Parathyroid adenoma (tissue), 2 donors: ENCODE data around the gene SLC39A3.
"Not testable (repeated sequence)": the region's sequence is repeated elsewhere in the genome, so short reads cannot be mapped to it uniquely, and the experiment has no call there.

Source experiments
- H2AFZ ChIP-seq: fragments of 300-600 bp; sonication (generic); one replicate; pipeline ENCODE4 v1.7.0; 2017; ENCODE audit warnings: antibody characterized with exemption, mild to moderate bottlenecking
- H3K27ac ChIP-seq: fragments of 300-600 bp; sonication (generic); one replicate; pipeline ENCODE4 v1.7.0; 2017
- H3K27me3 ChIP-seq: fragments of 300-600 bp; sonication (generic); one replicate; pipeline ENCODE4 v1.7.0; 2017; ENCODE audit warnings: low read length; ENCODE audit not compliant: control insufficient read depth, insufficient read depth
- H3K36me3 ChIP-seq: fragments of 300-600 bp; sonication (generic); one replicate; pipeline ENCODE4 v1.7.0; 2017; ENCODE audit warnings: low read length; ENCODE audit not compliant: control insufficient read depth, insufficient read depth
- H3K4me1 ChIP-seq: fragments of 300-600 bp; sonication (generic); one replicate; pipeline ENCODE4 v1.7.0; 2017; ENCODE audit warnings: control low read depth
- H3K4me2 ChIP-seq: fragments of 300-600 bp; sonication (generic); one replicate; pipeline ENCODE4 v1.7.0; 2017; ENCODE audit warnings: low read length
- H3K4me3 ChIP-seq: fragments of 300-600 bp; sonication (generic); one replicate; pipeline ENCODE4 v1.7.0; 2017; ENCODE audit warnings: low read depth, low read length
- H3K79me2 ChIP-seq: fragments of 300-600 bp; sonication (generic); one replicate; pipeline ENCODE4 v1.7.0; 2017; ENCODE audit warnings: control low read depth
- H3K9ac ChIP-seq: fragments of 300-600 bp; sonication (generic); one replicate; pipeline ENCODE4 v1.7.0; 2017; ENCODE audit warnings: mild to moderate bottlenecking
- H3K9me3 ChIP-seq: fragments of 300-600 bp; sonication (generic); one replicate; pipeline ENCODE4 v1.7.0; 2017; ENCODE audit warnings: low read length; ENCODE audit not compliant: control insufficient read depth
- TF ChIP-seq, protein P1 (sequence below): fragments of 300-600 bp; sonication (generic); IDR thresholded peaks from one replicate; pipeline ENCODE4 v1.7.0; 2017; ENCODE audit warnings: antibody characterized with exemption, mild to moderate bottlenecking
- donor health status: primary hyperparathyroidism.

SLC39A3 gene

DNA sequence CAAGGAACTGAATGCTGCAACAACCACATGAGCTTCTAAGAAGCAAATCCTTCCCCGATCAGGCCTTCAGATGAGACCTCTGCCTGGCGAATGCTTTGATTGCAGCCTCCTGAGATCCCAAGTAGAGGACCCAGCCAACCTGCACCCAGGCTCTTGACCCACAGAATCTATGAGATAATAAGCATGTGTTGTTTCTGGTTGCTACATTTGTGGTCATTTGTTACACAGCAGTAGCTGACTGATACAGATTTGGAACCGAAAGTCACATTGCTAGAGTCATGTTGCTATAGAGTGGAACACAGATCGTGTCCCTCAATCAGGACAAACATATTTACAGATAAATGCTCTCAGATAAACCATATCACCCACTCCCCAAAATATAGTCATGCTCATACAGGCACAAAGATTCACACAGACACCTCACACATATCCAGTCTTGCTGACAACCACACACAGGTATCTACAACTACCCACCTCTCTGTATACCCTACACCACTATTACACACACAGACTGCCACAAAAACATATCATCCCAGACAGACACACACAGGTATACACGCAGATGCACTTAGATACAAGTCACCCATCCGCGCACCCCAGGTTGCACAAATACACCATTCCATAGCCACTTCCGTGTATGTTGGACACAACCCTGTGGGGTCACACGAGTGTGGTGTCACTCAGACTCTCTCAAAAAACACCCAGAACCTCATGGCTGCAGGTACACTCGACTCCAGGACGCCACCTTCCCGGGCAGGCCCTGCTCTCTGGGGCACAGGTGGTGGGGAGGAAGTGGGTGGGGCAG lies 24.1 kb downstream of the SLC39A3 start:
- Histone ChIP-seq H3K4me1 (peaks cover 8% of the 10 kb centered on the region), H3K4me2 (no peak overlapping the region), H3K27ac (no peak overlapping the region), H3K9me3 (no peaks in the 10 kb centered on the region), H3K79me2 (no peaks in the 10 kb centered on the region), H3K9ac (no peak overlapping the region), H2AFZ (no peak overlapping the region), H3K27me3 (no peaks in the 10 kb centered on the region), H3K36me3 (no peaks in the 10 kb centered on the region), H3K4me3 (no peak overlapping the region)
- TF ChIP-seq, protein P1, sequence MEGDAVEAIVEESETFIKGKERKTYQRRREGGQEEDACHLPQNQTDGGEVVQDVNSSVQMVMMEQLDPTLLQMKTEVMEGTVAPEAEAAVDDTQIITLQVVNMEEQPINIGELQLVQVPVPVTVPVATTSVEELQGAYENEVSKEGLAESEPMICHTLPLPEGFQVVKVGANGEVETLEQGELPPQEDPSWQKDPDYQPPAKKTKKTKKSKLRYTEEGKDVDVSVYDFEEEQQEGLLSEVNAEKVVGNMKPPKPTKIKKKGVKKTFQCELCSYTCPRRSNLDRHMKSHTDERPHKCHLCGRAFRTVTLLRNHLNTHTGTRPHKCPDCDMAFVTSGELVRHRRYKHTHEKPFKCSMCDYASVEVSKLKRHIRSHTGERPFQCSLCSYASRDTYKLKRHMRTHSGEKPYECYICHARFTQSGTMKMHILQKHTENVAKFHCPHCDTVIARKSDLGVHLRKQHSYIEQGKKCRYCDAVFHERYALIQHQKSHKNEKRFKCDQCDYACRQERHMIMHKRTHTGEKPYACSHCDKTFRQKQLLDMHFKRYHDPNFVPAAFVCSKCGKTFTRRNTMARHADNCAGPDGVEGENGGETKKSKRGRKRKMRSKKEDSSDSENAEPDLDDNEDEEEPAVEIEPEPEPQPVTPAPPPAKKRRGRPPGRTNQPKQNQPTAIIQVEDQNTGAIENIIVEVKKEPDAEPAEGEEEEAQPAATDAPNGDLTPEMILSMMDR: no peak

DNA sequence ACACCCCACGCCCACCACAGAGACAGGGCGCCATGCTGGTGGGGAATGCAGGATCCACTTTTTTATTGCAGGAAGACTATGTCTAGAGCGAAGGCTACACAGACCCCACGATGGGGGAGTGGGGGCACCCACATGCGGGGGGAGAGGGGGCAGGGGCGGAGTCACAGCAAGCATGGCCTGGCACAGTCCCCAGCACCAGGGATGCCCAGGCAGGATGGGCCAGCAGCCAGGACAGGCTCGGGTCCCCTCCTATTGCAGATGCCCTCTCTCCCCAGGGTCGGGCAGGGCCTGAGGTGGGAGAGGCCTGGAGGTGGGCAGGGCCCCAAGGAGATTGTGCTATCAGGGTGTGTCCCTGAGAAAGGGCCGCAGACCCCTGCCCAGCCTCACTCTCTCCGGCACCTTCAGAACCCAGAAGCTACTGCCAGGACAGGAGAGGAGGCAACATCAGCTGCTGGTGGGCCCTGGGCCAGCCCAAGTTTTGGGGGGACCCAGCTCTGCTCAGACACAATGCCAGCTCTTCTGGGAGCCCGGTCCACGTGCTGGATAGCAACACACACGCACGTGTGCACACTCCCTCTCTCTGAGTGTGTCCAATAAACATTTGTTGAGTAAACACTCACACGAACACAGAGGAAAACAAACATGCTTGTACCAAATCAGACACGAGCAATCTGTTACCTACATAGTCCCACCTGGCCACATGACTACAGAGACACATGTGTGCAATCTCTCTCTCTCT lies 25.1 kb downstream of the SLC39A3 start:
- Histone ChIP-seq H3K4me3 (no peak overlapping the region), H3K79me2 (no peaks in the 10 kb centered on the region), H2AFZ (no peak overlapping the region), H3K27ac (no peak overlapping the region), H3K36me3 (no peaks in the 10 kb centered on the region), H3K4me2 (no peak overlapping the region), H3K4me1 (peaks cover 2% of the 10 kb centered on the region), H3K27me3 (no peaks in the 10 kb centered on the region), H3K9me3 (no peaks in the 10 kb centered on the region), H3K9ac (no peak overlapping the region)
- TF ChIP-seq, protein P1: no peak

DNA sequence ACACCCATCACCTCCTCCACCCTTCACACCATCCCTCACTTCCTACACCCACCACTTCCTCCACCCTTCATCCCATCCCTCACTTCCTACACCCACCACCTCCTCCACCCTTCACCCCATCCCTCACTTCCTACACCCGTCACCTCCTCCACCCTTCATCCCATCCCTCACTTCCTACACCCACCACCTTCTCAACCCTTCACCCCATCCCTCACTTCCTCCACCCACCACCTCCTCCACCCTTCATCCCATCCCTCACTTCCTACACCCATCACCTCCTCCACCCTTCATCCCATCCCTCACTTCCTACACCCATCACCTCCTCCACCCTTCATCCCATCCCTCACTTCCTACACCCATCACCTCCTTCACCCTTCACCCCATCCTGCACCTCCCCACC lies 25.7 kb downstream of the SLC39A3 start:
- H3K9me3 ChIP-seq, H3K9ac ChIP-seq, H3K79me2 ChIP-seq, H3K27me3 ChIP-seq, H2AFZ ChIP-seq, H3K4me3 ChIP-seq, H3K4me2 ChIP-seq, H3K36me3 ChIP-seq, H3K4me1 ChIP-seq, H3K27ac ChIP-seq: not testable (repeated sequence)

DNA sequence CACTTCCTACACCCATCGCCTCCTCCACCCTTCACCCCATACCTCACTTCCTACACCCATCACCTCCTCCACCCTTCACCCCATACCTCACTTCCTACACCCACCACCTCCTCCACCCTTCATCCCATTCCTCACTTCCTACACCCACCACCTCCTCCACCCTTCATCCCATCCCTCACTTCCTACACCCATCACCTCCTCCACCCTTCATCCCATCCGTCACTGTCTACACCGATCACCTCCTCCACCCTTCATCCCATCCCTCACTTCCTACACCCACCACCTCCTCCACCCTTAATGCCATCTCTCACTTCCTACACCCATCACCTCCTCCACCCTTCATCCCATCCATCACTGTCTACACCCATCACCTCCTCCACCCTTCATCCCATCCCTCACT lies 26.6 kb downstream of the SLC39A3 start:
- not testable (repeated sequence) for H3K79me2 ChIP-seq, H2AFZ ChIP-seq

DNA sequence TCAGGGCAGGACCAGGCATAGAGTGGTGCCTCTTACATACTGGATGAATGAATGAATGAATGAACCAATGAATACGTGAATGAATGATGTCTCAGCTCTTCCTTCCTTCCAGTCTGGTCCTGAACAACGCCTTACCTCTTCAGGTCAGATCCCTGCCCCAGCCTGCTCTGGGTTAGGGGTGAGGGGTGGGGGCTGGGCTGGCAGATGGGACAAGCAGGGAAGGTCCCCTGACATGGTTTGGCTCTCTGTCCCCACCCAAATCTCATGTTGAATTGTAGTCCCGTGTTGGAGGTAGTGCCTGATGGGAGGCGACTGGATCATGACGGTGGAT lies 28.0 kb downstream of the SLC39A3 start:
- Histone ChIP-seq H3K27me3 (no peaks in the 10 kb centered on the region), H3K79me2 (no peaks in the 10 kb centered on the region), H3K4me3 (no peak overlapping the region), H3K9me3 (no peaks in the 10 kb centered on the region), H3K4me2 (no peak overlapping the region), H3K27ac (no peak overlapping the region), H2AFZ (no peak overlapping the region), H3K9ac (no peak overlapping the region), H3K36me3 (no peaks in the 10 kb centered on the region), H3K4me1 (no peaks in the 10 kb centered on the region)
- TF ChIP-seq, protein P1: no peak

More for the DNA sequence above, 26.6 kb downstream of the SLC39A3 start:
- H3K36me3 ChIP-seq, H3K9ac ChIP-seq, H3K4me1 ChIP-seq, H3K4me2 ChIP-seq, H3K4me3 ChIP-seq, H3K27ac ChIP-seq, H3K27me3 ChIP-seq, H3K9me3 ChIP-seq: not testable (repeated sequence)
